HCT116 (cell line): ENCODE results near the gene PCSK2.

Experiments used
- CEBPB ChIP-seq: IDR thresholded peaks from 2 replicates; pipeline ENCODE4 v1.6.1; 2012; ENCODE audit warnings: low read depth
- EZH2 ChIP-seq: fragments of 200-600 bp; sonication (generic); IDR thresholded peaks from 2 replicates; pipeline ENCODE4 v1.6.1; 2017; ENCODE audit warnings: antibody characterized with exemption, mixed run types
- EZH2phosphoT487 ChIP-seq: fragments of 200-600 bp; IDR thresholded peaks from 2 replicates; pipeline ENCODE4 v1.6.1; 2018; ENCODE audit warnings: antibody characterized with exemption, borderline replicate concordance
- POLR2A ChIP-seq: IDR thresholded peaks from 2 replicates; pipeline ENCODE4 v1.7.0; 2011; ENCODE audit warnings: borderline replicate concordance; ENCODE audit not compliant: insufficient read depth, insufficient read length; ENCODE audit errors: extremely low read depth
- REST ChIP-seq: IDR thresholded peaks from 2 replicates; pipeline ENCODE4 v1.6.1; 2012; ENCODE audit warnings: low read depth
- ZFX ChIP-seq: fragments of 450-650 bp; IDR thresholded peaks from 2 replicates; pipeline ENCODE4 v1.6.1; 2017
- ZNF274 ChIP-seq: fragments of 200-500 bp; sonication (Bioruptor generic); IDR thresholded peaks from 2 replicates; pipeline ENCODE4 v1.6.1; 2014; ENCODE audit warnings: mild to moderate bottlenecking, low read depth, low read length, inconsistent platforms
- TF ChIP-seq, protein P1 (sequence below), 3 experiments: fragments of 200-600 bp in 1 of 3; sonication (generic) in 1 of 3; IDR thresholded peaks in 2 of 3; conservative IDR thresholded peaks in 1 of 3; 2 replicates each; pipeline ENCODE4 v1.5.1; 2012 to 2017; ENCODE audit warnings: low read depth in 2 of 3, low read length in 2 of 3, antibody characterized with exemption in 1 of 3, borderline replicate concordance in 1 of 3, control low read depth in 1 of 3, mild to moderate bottlenecking in 1 of 3, mixed read lengths in 1 of 3, mixed run types in 1 of 3, moderate library complexity in 1 of 3; ENCODE audit not compliant: insufficient read depth in 1 of 3

DNA sequence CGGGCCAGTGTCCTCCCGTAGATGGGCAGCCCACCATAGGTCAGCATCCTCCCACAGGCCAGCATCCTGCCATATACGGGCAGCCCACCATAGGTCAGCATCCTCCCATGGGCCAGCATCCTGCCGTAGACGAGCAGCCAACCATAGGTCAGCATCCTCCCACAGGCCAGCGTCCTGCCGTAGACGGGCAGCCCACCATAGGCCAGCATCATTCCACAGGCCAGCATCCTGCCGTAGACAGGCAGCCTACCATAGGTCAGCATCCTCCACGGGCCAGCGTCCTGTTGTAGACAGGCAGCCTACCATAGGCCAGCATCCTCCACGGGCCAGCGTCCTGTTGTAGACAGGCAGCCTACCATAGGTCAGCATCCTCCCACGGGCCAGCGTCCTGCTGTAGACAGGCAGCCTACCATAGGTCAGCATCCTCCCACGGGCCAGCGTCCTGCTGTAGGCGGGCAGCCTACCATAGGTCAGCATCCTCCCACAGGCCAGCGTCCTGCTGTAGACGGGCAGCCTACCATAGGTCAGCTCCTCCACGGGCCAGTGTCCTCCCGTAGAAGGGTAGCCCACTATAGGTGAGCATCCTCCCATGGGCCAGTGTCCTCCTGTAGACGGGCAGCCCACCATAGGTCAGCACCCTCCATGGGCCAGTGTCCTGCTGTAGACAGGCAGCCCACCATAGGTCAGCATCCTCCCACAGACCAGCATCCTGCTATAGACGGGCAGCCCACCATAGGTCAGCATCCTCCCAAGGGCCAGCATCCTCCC is 241.4 kb downstream of the PCSK2 start:
- TF ChIP-seq POLR2A (no peak), CEBPB (no peak), EZH2phosphoT487 (no peak), ZFX (no peak), ZNF274 (no peak), EZH2 (no peak), REST (no peak)
- TF ChIP-seq, protein P1, sequence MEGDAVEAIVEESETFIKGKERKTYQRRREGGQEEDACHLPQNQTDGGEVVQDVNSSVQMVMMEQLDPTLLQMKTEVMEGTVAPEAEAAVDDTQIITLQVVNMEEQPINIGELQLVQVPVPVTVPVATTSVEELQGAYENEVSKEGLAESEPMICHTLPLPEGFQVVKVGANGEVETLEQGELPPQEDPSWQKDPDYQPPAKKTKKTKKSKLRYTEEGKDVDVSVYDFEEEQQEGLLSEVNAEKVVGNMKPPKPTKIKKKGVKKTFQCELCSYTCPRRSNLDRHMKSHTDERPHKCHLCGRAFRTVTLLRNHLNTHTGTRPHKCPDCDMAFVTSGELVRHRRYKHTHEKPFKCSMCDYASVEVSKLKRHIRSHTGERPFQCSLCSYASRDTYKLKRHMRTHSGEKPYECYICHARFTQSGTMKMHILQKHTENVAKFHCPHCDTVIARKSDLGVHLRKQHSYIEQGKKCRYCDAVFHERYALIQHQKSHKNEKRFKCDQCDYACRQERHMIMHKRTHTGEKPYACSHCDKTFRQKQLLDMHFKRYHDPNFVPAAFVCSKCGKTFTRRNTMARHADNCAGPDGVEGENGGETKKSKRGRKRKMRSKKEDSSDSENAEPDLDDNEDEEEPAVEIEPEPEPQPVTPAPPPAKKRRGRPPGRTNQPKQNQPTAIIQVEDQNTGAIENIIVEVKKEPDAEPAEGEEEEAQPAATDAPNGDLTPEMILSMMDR (IDR thresholded peaks at IDR 0.05 in 2 of 3, conservative IDR thresholded peaks at IDR 0.05 in 1 of 3; ENCODE audit: borderline replicate concordance in 1 of 3, insufficient read depth in 1 of 3, low read depth in 2 of 3, low read length in 2 of 3), result no peak
